Measurements from ENCODE around the gene ACTN3.
A peak's percentile ranks its signal among the peaks of the same experiment; 100 is the strongest.

ACTN3 gene

DNA sequence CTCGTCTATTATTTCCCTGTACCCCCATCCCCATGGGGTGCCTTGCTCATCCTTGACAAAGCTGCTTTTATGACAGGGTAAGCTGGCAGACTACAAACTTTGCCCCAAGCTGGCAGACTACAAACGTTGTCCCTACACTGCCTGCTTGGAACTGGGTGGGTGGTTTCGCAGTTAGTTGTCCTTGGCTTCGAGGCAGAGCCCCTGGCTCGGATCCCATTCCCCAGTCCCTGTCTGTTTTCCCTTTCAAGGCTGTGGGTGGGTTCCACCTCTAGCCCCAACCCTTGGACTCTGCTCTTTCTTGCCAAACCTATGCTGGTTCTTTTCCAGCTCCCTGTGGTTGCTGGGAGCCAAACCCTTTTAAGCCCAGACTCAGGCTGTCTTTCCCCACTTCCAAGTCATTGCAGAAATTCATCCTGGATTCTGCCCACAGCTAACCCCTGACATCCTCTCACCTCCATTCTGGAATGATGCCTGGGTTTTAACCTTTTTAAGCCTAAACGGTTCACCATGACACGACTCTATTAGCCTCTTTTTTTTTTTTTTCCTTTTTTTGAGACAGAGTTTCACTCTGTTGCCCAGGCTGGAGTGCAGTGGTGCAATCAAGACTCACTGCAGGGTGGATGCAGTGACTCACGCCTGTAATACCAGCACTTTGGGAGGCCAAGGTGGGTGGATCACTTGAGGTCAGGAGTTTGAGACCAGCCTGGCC lies 60.6 kb downstream of the ACTN3 start:
- Histone ChIP-seq H3K4me3 (ENCODE audit: low read length) (no peak overlapping the region), H3K27me3 (ENCODE audit: control insufficient read depth, insufficient read depth, low read length) (no peaks in the 10 kb centered on the region), H3K9ac (ENCODE audit: low read depth, low read length) (no peak overlapping the region), H3K4me2 (ENCODE audit: low read length) (peak overlapping the region; percentile 43), H3K9me3 (replicated peaks; ENCODE audit: low read length) (no peaks in the 10 kb centered on the region), H3K36me3 (ENCODE audit: insufficient read depth, low read length) (peaks cover 17% of the 10 kb centered on the region), H3K4me1 (ENCODE audit: control insufficient read depth, insufficient read depth, low read length) (peaks cover 28% of the 10 kb centered on the region)

DNA sequence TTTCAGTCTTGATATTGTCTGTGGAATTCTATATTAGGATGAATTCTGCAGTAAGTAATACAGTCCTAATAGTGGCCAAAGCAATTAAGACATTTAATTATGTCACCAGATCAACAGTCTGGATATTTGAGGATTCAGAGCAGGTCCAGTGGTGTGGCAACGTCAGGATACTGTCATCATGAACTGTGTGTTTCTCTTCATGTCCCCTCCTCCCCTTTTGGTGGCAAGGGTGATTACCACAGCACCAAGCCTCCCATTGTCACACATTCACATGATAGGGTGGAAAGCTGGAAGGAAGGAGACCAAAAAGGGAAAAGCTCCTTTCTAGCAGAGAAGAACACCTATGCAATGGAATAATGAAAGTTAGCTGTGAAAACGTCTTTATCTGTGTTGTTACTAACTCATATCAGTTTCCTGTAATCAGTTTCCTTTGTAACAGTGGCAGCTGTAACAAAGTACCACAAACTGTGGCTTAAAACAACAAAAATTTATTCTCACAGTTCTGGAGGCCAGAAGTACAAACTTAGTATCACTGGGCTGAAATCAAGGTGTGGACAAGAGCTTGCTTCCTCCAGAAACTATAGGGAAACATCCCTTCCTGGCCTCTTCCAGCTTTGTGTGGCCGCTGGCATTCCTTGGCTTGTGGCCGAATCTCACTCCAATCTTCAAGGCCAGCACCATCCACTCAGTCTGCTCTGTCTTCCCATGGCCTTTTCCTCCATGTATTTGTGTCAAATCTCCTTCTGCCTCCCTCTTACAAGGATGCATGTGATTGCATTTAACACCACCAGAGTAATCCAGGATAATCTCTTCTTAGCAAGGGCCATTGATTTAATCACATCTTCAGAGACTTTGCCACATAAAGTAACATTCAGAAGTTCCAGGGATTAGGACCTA lies 63.3 kb downstream of the ACTN3 start:
- H3K27me3 ChIP-seq (ENCODE audit: control insufficient read depth, insufficient read depth, low read length): no peaks in the 10 kb centered on the region
- peaks cover 11% of the 10 kb centered on the region for H3K36me3 ChIP-seq (ENCODE audit: insufficient read depth, low read length)
- no peaks in the 10 kb centered on the region for H3K9me3 ChIP-seq (replicated peaks; ENCODE audit: low read length)
- no peak overlapping the region for H3K4me3 ChIP-seq (ENCODE audit: low read length)
- H3K4me2 ChIP-seq (ENCODE audit: low read length): no peak overlapping the region
- no peak overlapping the region for H3K9ac ChIP-seq (ENCODE audit: low read depth, low read length)
- H3K4me1 ChIP-seq (ENCODE audit: control insufficient read depth, insufficient read depth, low read length): peaks cover 21% of the 10 kb centered on the region

DNA sequence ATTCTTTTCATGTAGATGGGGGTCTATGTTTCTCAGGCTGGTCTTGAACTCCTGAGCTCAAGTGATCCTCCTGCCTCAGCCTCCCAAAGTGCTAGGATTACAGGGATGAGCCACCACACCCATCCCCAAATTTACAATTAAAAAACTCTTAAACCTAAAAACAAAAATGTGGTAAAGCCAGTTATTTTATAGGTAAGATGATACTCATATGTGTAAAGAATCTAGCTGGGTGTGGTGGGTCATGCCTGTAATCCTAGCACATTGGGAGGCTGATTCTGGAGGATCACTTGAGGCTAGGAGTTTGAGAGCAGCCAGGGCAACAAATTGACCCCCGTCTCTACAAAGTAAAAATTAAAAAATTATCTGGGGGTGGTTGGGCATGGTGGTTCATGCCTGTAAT lies 65.8 kb downstream of the ACTN3 start:
- no peaks in the 10 kb centered on the region for H3K9me3 ChIP-seq (replicated peaks; ENCODE audit: low read length)
- no peaks in the 10 kb centered on the region for H3K36me3 ChIP-seq (ENCODE audit: insufficient read depth, low read length)
- no peak overlapping the region for H3K4me3 ChIP-seq (ENCODE audit: low read length)
- no peaks in the 10 kb centered on the region for H3K27me3 ChIP-seq (ENCODE audit: control insufficient read depth, insufficient read depth, low read length)
- peaks cover 10% of the 10 kb centered on the region for H3K4me1 ChIP-seq (ENCODE audit: control insufficient read depth, insufficient read depth, low read length)
- no peak overlapping the region for H3K4me2 ChIP-seq (ENCODE audit: low read length)
- H3K9ac ChIP-seq (ENCODE audit: low read depth, low read length): no peak overlapping the region
